ENCODE data around the gene DISP3. TPM values are rescaled to one million over a fixed set of nuclear protein-coding genes. Genes with fewer than 3 reads are reported as not detected.

DISP3 gene
- total and polyA plus RNA-seq, 2 of the 4 experiments (the other 2 are of a cell fraction) = 0.05 TPM; not detected in 1

GRCh38 chr1:11482198-11482597 is 3.2 kb downstream of the DISP3 start:
- no TSS peak for BruUV-seq (replicated peaks)
- H3K23ac ChIP-seq (ENCODE audit: low read depth, low read length) = no peak overlapping the region
- no peak overlapping the region for H4K8ac ChIP-seq (ENCODE audit: low read depth in 2 of 2, low read length in 2 of 2)
- ChIA-PET CTCF (no interaction called here), POLR2A (ENCODE audit: unreplicated experiment) (no interaction called here)
- no peak overlapping the region for H3K4me2 ChIP-seq (ENCODE audit: low read depth, low read length)
- no peak overlapping the region for H2AFZ ChIP-seq (replicated peaks; ENCODE audit: low read length, poor library complexity)
- no peak overlapping the region for H4K91ac ChIP-seq (ENCODE audit: insufficient read depth, low read depth, low read length)
- TF ChIP-seq NFE2L2 (IDR thresholded peaks at IDR 0.05; ENCODE audit: low read depth, low read length) = no peak
- no peak for TF ChIP-seq MXI1 (IDR thresholded peaks at IDR 0.05; ENCODE audit: borderline replicate concordance, low read depth, low read length)
- no peak for TF ChIP-seq CEBPB (IDR thresholded peaks at IDR 0.05; ENCODE audit: low read depth, low read length)
- no peak for TF ChIP-seq RAD21 (IDR thresholded peaks at IDR 0.05; ENCODE audit: low read length)
- TF ChIP-seq RCOR1 (IDR thresholded peaks at IDR 0.05; ENCODE audit: insufficient replicate concordance, low read length) = no peak
- TF ChIP-seq MAFK (IDR thresholded peaks at IDR 0.05; ENCODE audit: low read depth, low read length) = no peak
- no peak for TF ChIP-seq CTCF (conservative IDR thresholded peaks at IDR 0.05; ENCODE audit: low read depth, low read length)
- TF ChIP-seq MAZ (IDR thresholded peaks at IDR 0.05; ENCODE audit: borderline replicate concordance, low read depth, low read length) = no peak
- TF ChIP-seq SMC3 (IDR thresholded peaks at IDR 0.05; ENCODE audit: low read depth, low read length) = no peak
- H3K4me3 ChIP-seq (ENCODE audit: insufficient read depth, low read depth, low read length) = no peak overlapping the region
- H2BK120ac ChIP-seq (ENCODE audit: low read depth, low read length) = no peak overlapping the region
- H3K27ac ChIP-seq (ENCODE audit: insufficient read depth, low read length) = no peak overlapping the region
- no peak overlapping the region for H2BK20ac ChIP-seq (ENCODE audit: low read depth, low read length)
- DNase-seq (no peak), ATAC-seq (ENCODE audit: low read depth) (no peak)
- H4K5ac ChIP-seq (ENCODE audit: low read depth, low read length) = no peak overlapping the region
- no peaks in the 10 kb centered on the region for H4K20me1 ChIP-seq (ENCODE audit: insufficient read depth, low read length)
- peaks cover 16% of the 10 kb centered on the region for H3K27me3 ChIP-seq (ENCODE audit: control insufficient read depth, insufficient read depth, low read length)
- no peak overlapping the region for H2AK5ac ChIP-seq (ENCODE audit: low read depth, low read length)
- no peaks in the 10 kb centered on the region for H3K9me3 ChIP-seq (ENCODE audit: control insufficient read depth, insufficient read depth, low read length)
- intact Hi-C loops (cut with micrococcal nuclease) (no loop called here), in situ Hi-C loops (cut with MboI; ENCODE audit: low sequenced_read_pairs) (no loop called here), dilution Hi-C loops (cut with HindIII; ENCODE audit: low sequenced_read_pairs, unreplicated experiment) (no loop called here)
- H3K56ac ChIP-seq (ENCODE audit: extremely low read depth, insufficient read depth, low read length) = no peak overlapping the region
- no peaks in the 10 kb centered on the region for H3K4me1 ChIP-seq (ENCODE audit: control insufficient read depth, insufficient read depth, low read length)
- H3K79me1 ChIP-seq (ENCODE audit: low read depth in 1 of 2, low read length in 2 of 2) = no peaks in the 10 kb centered on the region
- H3K36me3 ChIP-seq (ENCODE audit: control insufficient read depth, insufficient read depth, low read length) = no peaks in the 10 kb centered on the region
- H3K9me1 ChIP-seq (ENCODE audit: insufficient read depth, low read length) = no peaks in the 10 kb centered on the region
- no peak overlapping the region for H3K14ac ChIP-seq (replicated peaks; ENCODE audit: low read depth, low read length)
- no peak overlapping the region for H3K18ac ChIP-seq (ENCODE audit: low read depth, low read length)
- H2AK9ac ChIP-seq (replicated peaks; ENCODE audit: low read depth, low read length, poor library complexity) = no peak overlapping the region
- H3K9ac ChIP-seq (ENCODE audit: low read depth, low read length) = no peak overlapping the region
- H2BK5ac ChIP-seq (ENCODE audit: low read depth, low read length, poor library complexity, severe bottlenecking) = no peak overlapping the region
- H3K4ac ChIP-seq (ENCODE audit: low read depth, low read length) = no peak overlapping the region
- no peak overlapping the region for H2BK15ac ChIP-seq (ENCODE audit: low read depth, low read length)

Measured in IMR-90 (cell line).